SU-DHL-6 (cell line): Measurements from ENCODE around the gene TGOLN2.

ENCODE experiments used
- H2AFZ ChIP-seq: fragments of 200-600 bp; sonication (generic); 2 replicates; pipeline ENCODE4 v1.6.1; 2014; ENCODE audit warnings: low read depth, mild to moderate bottlenecking, moderate library complexity, mixed read lengths, antibody characterized with exemption, low read length; ENCODE audit not compliant: severe bottlenecking
- H3F3A ChIP-seq: fragments of 200-600 bp; shearing (Covaris generic); 2 replicates; pipeline ENCODE4 v1.6.0; 2016; ENCODE audit warnings: antibody characterized with exemption, mild to moderate bottlenecking; ENCODE audit not compliant: insufficient read depth
- H3K27ac ChIP-seq: fragments of 200-600 bp; sonication (generic); 2 replicates; pipeline ENCODE4 v1.5.1; 2016; ENCODE audit warnings: low read depth, mild to moderate bottlenecking, low read length, moderate library complexity, mixed read lengths
- H3K27me3 ChIP-seq: fragments of 200-600 bp; sonication (generic), shearing (Covaris generic); 2 replicates; pipeline ENCODE4 v1.6.0; 2014; ENCODE audit warnings: mild to moderate bottlenecking, low read length
- H3K36me3 ChIP-seq: fragments of 200-600 bp; sonication (generic); 2 replicates; pipeline ENCODE4 v1.6.1; 2014; ENCODE audit warnings: mild to moderate bottlenecking, low read length, mixed read lengths
- H3K4me2 ChIP-seq: fragments of 300-600, 200-600 bp; shearing (Covaris generic), sonication (generic); 2 replicates; pipeline ENCODE4 v1.6.0; 2014; ENCODE audit warnings: low read length, low read depth, mild to moderate bottlenecking; ENCODE audit not compliant: poor library complexity, severe bottlenecking
- H3K4me3 ChIP-seq: fragments of 200-600 bp; sonication (generic); 2 replicates; pipeline ENCODE4 v1.5.1; 2014; ENCODE audit warnings: antibody characterized with exemption, low read length, mild to moderate bottlenecking, mixed read lengths; ENCODE audit not compliant: insufficient read depth, poor library complexity, severe bottlenecking
- H3K79me2 ChIP-seq: fragments of 200-600 bp; sonication (generic); 2 replicates; pipeline ENCODE4 v1.6.1; 2014; ENCODE audit warnings: mild to moderate bottlenecking, low read length, moderate library complexity; ENCODE audit not compliant: insufficient read depth
- H3K9ac ChIP-seq: fragments of 200-600 bp; sonication (generic); 2 replicates; pipeline ENCODE4 v1.7.0; 2014; ENCODE audit warnings: mild to moderate bottlenecking, low read length
- H3K9me2 ChIP-seq: fragments of 200-600 bp; sonication (generic); replicated peaks from 2 replicates; pipeline ENCODE4 v1.6.1; 2014; ENCODE audit warnings: low read length; ENCODE audit not compliant: insufficient read depth
- H3K9me3 ChIP-seq: fragments of 200-600 bp; sonication (generic); 2 replicates; pipeline ENCODE4 v1.6.1; 2014; ENCODE audit warnings: low read length, mixed read lengths; ENCODE audit not compliant: insufficient read depth
- H4K20me1 ChIP-seq: fragments of 200-600 bp; sonication (generic); 2 replicates; pipeline ENCODE4 v1.6.1; 2014; ENCODE audit warnings: low read depth, mild to moderate bottlenecking, antibody characterized with exemption, low read length, moderate library complexity, mixed read lengths
- CTCF ChIP-seq: fragments of 200-600 bp; sonication (generic); IDR thresholded peaks from one replicate; pipeline ENCODE4 v1.5.1; 2017; ENCODE audit warnings: antibody characterized with exemption, mild to moderate bottlenecking, low read length, moderate library complexity; ENCODE audit not compliant: insufficient read depth, poor library complexity, severe bottlenecking
- EZH2phosphoT487 ChIP-seq: fragments of 200-600 bp; sonication (generic), shearing (Covaris generic); conservative IDR thresholded peaks from 2 replicates; pipeline ENCODE4 v1.6.1; 2018; ENCODE audit warnings: mild to moderate bottlenecking, antibody characterized with exemption, low read length, moderate library complexity, mixed read lengths

Gene TGOLN2

GRCh38 chr2:85302121-85302520 is 25.7 kb downstream of the TGOLN2 start:
- Histone ChIP-seq H3K4me3 (no peak overlapping the region), H3K9me2 (no peaks in the 10 kb centered on the region), H4K20me1 (no peaks in the 10 kb centered on the region), H3K36me3 (no peaks in the 10 kb centered on the region), H3K4me2 (no peak overlapping the region), H3K9me3 (no peaks in the 10 kb centered on the region), H2AFZ (no peak overlapping the region), H3F3A (no peaks in the 10 kb centered on the region), H3K79me2 (no peaks in the 10 kb centered on the region), H3K27ac (no peak overlapping the region), H3K27me3 (no peaks in the 10 kb centered on the region), H3K9ac (no peak overlapping the region)
- no peak for TF ChIP-seq EZH2phosphoT487
- no peak for TF ChIP-seq CTCF

GRCh38 chr2:85291425-85292023 is 36.3 kb downstream of the TGOLN2 start:
- H4K20me1 ChIP-seq, result no peaks in the 10 kb centered on the region
- H3K9me2 ChIP-seq, result no peaks in the 10 kb centered on the region
- no peaks in the 10 kb centered on the region for H3K36me3 ChIP-seq
- no peaks in the 10 kb centered on the region for H3K79me2 ChIP-seq
- no peaks in the 10 kb centered on the region for H3K9me3 ChIP-seq
- H3K27me3 ChIP-seq, result no peaks in the 10 kb centered on the region
- no peaks in the 10 kb centered on the region for H3F3A ChIP-seq
- no peak overlapping the region for H3K9ac ChIP-seq
- no peak overlapping the region for H3K4me2 ChIP-seq
- H3K4me3 ChIP-seq, result no peak overlapping the region
- no peak overlapping the region for H3K27ac ChIP-seq
- H2AFZ ChIP-seq, result no peak overlapping the region
- no peak for TF ChIP-seq CTCF
- TF ChIP-seq EZH2phosphoT487, result no peak

GRCh38 chr2:85288244-85288725 is 39.5 kb downstream of the TGOLN2 start:
- Histone ChIP-seq H3K36me3 (no peaks in the 10 kb centered on the region), H3K9me2 (no peaks in the 10 kb centered on the region), H4K20me1 (no peaks in the 10 kb centered on the region), H3K79me2 (no peaks in the 10 kb centered on the region), H2AFZ (no peak overlapping the region), H3K4me3 (no peak overlapping the region), H3K27ac (no peak overlapping the region), H3K4me2 (no peak overlapping the region), H3F3A (no peaks in the 10 kb centered on the region), H3K27me3 (no peaks in the 10 kb centered on the region), H3K9me3 (no peaks in the 10 kb centered on the region), H3K9ac (no peak overlapping the region)
- TF ChIP-seq CTCF, result no peak
- TF ChIP-seq EZH2phosphoT487, result no peak
